ENCODE results near the gene PLCG1.
A peak's percentile ranks its signal among the peaks of the same experiment; 100 is the strongest.

DNA sequence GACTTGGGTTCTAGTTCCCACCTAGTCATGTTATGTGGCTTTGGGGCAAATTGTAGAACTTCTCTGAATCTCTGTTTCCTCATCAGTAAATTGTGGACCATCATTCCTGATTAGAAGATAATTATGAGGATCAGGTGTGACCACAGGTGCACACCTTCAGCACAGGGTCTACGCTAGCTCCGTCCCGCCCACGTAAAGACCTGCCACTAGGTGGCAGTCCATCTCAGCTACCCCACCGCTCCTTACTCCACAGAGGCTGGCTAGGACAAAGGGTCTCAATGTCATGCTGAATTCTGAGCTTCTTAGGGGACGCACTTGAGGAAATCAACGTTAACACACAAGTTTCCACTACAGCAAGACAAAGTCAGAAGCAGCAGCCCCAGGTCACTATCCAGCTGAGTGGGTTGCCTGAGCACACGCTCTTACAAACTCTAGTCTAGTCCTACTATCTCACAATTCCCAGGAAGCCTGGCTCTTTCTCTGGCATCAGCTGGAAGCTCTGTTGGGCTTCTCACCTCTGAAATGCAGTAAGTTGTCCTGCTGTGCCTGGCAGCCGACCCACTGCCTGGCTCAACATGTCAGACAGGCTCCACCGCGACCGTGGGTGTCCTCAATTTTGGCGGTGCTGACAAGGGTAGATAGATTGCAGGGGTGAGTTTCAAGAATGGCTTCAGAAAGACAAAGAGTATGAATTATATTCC, 2.0 kb upstream of the PLCG1 start:
- TF ChIP-seq, protein P1, sequence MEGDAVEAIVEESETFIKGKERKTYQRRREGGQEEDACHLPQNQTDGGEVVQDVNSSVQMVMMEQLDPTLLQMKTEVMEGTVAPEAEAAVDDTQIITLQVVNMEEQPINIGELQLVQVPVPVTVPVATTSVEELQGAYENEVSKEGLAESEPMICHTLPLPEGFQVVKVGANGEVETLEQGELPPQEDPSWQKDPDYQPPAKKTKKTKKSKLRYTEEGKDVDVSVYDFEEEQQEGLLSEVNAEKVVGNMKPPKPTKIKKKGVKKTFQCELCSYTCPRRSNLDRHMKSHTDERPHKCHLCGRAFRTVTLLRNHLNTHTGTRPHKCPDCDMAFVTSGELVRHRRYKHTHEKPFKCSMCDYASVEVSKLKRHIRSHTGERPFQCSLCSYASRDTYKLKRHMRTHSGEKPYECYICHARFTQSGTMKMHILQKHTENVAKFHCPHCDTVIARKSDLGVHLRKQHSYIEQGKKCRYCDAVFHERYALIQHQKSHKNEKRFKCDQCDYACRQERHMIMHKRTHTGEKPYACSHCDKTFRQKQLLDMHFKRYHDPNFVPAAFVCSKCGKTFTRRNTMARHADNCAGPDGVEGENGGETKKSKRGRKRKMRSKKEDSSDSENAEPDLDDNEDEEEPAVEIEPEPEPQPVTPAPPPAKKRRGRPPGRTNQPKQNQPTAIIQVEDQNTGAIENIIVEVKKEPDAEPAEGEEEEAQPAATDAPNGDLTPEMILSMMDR (conservative IDR thresholded peaks at IDR 0.05; ENCODE audit: low read depth in 2 of 2): peak; percentile 91 to 96
- TF ChIP-seq EZH2 (IDR thresholded peaks at IDR 0.05; ENCODE audit: low read depth, unreplicated experiment): no peak

Data from GM23338 (cell line).